ENCODE results near the gene TSHZ2.

TSHZ2 gene, protein sequence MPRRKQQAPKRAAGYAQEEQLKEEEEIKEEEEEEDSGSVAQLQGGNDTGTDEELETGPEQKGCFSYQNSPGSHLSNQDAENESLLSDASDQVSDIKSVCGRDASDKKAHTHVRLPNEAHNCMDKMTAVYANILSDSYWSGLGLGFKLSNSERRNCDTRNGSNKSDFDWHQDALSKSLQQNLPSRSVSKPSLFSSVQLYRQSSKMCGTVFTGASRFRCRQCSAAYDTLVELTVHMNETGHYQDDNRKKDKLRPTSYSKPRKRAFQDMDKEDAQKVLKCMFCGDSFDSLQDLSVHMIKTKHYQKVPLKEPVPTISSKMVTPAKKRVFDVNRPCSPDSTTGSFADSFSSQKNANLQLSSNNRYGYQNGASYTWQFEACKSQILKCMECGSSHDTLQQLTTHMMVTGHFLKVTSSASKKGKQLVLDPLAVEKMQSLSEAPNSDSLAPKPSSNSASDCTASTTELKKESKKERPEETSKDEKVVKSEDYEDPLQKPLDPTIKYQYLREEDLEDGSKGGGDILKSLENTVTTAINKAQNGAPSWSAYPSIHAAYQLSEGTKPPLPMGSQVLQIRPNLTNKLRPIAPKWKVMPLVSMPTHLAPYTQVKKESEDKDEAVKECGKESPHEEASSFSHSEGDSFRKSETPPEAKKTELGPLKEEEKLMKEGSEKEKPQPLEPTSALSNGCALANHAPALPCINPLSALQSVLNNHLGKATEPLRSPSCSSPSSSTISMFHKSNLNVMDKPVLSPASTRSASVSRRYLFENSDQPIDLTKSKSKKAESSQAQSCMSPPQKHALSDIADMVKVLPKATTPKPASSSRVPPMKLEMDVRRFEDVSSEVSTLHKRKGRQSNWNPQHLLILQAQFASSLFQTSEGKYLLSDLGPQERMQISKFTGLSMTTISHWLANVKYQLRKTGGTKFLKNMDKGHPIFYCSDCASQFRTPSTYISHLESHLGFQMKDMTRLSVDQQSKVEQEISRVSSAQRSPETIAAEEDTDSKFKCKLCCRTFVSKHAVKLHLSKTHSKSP (N-terminal part only)

DNA sequence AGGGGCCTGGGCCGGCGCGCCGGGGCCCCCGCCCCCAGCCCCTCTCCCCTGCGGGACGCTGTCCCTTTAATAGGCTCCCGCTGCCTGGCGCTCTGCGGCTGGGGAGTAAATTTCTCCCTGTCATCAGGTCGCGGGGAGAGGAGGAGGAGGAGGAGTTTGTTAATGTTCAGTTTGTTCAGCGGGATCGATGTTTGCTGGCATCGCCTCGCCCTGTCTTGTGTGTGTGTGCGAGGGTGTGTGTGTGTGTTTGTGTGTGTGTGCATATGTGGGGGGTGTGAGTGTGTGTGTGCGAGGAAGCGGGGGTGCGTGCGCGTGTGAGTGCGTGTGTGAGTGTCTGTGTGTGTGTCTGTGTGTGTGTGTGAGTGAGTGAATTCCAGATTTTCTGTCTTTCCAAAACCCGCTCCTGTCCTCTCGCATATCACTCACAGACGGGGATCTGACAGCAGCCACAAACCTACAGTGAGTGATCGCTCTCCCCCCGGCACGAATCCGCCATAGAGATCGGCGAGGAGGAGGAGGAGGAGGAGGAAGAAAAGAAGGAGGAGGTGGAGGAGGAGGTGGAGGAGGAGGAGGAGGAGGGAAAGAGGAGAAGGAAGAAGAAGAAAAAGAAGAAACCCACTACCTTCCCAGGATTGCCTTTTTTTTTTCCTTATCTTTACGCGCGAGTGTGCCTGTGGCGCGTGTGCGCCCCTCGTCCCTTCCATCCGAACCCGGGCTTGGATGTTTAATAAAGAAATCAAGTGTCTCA, at the start of gene TSHZ2:
TSS of gene TSHZ2 (plus strand) at position 169 of the 748 bp plus-strand sequence. CDS start 936 bp downstream, outside the sequence.
- DNase-seq: peak; percentile 83

GRCh38 chr20:52922436-52922835, 49.7 kb upstream of the TSHZ2 start:
- DNase-seq: no peak

- DNase-seq: no peak
These were observed 48.8 kb upstream of the TSHZ2 start for GRCh38 chr20:52923123-52923937.

GRCh38 chr20:52924411-52925271, 47.5 kb upstream of the TSHZ2 start:
- DNase-seq: no peak

- no peak for DNase-seq
These were observed 45.7 kb upstream of the TSHZ2 start for GRCh38 chr20:52926505-52926904.

DNA sequence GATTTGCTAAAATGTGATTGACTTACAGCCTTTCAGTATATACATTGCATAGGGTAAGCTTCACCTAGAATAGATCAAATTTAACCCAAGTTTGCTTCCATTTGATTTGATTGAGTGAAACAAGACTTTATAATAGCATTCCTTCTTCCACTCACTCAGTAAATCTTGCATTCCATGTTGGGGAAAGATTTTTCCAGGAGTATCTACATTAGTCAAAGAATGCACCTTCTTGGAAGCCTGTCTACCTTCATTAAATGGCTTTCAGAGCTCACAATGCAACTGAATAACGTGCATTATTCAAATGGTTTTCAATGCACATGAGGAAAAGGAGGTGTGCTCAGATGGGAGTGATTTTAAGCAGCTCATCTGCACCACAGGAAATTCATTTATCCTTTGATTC, 38.3 kb upstream of the TSHZ2 start:
- no peak for DNase-seq

- no peak for DNase-seq
These were observed 35.5 kb upstream of the TSHZ2 start for GRCh38 chr20:52936351-52937340.

DNA sequence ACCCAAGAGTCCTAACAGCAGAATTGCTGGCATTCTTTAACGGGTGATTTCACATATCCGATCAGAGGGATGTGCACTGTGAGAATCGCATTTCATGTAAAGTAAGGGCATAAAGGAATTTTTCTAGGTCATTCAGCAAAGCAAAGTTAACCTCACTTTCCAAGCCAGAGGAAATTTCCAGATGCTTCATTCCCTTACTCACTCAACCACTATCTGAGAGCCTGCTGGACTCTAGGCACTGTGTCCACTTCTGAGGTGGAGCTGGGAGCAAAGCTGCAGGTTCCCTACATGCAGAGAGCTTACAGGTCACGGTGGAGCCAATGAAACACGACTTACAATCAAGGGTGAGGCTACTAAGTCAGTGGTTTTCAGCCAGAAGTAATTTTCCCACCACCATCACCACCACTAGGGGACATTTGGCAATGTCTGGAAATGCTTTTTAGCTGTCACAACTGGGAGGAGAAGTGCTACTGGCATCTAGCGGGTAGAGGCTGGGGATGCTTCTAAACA, 34.5 kb upstream of the TSHZ2 start:
- DNase-seq: no peak

DNA sequence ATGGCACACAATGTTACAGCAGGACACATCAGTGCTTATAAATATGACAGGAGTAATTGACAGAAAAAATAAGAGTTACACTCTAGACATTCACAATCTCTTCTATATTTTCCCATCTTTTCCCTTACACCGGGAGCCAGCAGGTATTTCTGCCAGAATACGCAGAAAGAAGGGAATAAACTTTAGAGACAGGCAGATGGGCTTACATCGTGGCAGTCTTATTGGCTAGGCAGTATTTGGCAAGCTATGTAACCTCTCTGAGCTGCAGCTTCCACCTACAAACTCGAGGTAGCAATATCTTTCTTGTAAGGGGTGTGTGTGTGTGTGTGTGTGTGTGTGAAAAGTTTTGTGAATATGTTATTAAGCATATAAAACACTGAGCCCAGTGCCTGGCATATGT, 33.0 kb upstream of the TSHZ2 start:
- no peak for DNase-seq

DNA sequence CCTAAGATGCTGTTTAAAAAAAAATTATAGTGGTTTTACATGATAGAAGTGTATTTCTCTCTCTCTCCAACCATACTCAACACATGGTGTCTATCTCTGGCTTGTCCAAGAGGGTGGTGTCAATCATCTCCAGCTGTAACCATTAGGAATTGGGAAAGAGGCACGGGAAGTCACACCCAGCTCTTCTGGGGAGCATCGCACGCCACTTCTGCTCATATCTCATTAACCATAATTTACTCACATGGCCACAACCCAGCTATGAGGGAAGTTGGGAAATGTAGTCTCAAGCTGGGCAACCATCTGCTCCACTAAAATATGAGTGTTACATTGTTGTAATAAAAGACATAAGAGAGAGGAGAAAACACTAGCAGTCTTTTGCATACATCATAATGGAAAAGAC, 30.4 kb upstream of the TSHZ2 start:
- DNase-seq: no peak

DNA sequence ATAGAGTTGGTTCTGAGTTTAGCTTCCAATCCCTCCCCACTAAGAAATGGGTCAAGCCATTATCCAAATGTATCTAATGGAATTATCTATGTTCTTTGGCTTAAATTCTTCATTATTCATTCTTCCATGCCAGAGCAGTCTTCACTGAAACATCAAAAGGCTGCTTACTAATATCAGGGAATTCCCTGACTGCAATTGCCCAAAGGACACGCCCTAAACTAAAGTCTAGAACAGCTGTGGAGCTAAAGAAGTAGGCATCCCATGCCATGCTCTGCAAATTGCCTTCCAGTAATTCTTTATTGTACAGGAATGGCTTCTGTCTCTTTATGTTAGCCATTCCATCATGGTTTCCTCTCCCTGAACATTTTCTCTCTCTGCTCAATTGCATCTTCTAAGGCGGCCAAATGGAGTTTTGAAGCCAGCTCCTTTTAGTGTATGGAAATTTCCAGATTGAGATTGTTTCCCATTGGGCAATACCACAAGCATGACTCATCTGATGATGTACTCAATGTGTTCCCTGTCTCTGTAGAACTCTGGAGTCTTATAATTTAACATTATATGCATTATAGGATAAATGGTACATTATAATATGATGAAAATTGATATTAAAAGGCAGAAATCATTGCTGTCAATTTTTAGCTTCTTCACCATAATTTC, 28.8 kb upstream of the TSHZ2 start:
- no peak for DNase-seq

GRCh38 chr20:52945268-52945667, 26.9 kb upstream of the TSHZ2 start:
- DNase-seq: no peak

- DNase-seq: no peak
These were observed 26.2 kb upstream of the TSHZ2 start for GRCh38 chr20:52945862-52946522.

- no peak for DNase-seq
These were observed 23.7 kb upstream of the TSHZ2 start for GRCh38 chr20:52948491-52948890.

DNA sequence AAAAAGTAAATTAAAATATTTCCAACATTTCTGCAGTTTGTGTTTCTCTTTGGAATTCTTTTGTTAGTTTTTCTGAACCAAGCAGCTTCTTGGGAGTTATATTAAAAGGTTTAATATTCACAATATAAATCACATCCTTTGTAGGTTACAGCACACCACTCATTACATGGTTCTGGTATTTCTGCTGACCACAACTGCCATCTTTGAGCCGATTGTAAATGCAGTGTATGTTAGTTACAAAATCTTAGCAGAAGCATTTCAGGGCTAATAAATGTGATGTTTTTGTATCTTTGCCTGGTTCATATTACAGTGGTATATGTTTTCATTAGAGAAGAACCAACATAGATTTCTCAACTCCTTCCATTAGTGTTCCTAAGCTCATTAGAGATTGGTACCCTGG, 19.1 kb upstream of the TSHZ2 start:
- DNase-seq: no peak

DNA sequence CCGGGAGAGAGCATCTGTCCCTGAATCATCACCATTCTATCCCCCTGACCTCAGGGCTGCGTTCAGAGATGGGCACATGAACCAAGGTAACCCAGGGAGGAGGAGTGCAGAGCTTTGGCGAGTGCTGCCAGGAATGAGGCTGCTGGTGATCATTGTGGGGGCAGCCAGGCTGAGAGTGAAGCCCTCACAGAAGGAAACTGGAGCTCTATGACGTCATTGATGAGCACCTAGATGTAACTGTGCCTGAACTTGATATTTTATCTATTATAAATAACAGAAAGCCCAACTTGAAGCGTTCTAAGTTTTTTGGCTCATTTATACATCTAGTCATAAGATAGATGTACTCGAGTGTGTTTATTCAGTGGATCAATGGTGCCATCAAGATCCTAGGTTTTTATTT, 17.3 kb upstream of the TSHZ2 start:
- no peak for DNase-seq

GRCh38 chr20:52958211-52958610, 13.9 kb upstream of the TSHZ2 start:
- DNase-seq: no peak

DNA sequence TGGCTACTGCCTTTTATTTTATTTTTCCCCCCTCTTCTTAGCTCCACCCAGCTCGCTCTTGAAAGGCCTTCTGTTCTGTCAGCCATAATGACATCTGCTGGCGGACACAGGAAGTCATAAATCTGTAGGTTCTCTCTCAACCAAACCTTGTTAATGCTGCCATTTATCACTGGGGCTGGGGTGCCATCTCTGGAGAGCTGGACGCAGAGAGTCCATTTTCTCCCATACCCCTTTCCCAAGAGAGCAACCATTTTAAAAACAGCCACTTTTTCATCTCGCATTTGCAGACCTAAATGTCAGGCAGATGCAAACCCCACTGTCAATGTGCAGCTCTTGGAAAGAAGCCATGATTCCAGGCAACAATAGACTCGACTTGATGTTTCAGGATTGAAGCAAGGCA, 13.0 kb upstream of the TSHZ2 start:
- peak; percentile 89 for DNase-seq

All from NCI-H82 (cell line).